GM21737 (cell line): Measurements from ENCODE around the gene MACROD2.
A peak's percentile ranks its signal among the peaks of the same experiment; 100 is the strongest.

Experiments used
- ATAC-seq: cut with Tn5 transposase; IDR thresholded peaks from one replicate; pipeline ENCODE4 v1.9.1; 2021; ENCODE audit warnings: mild to moderate bottlenecking, moderate library complexity; ENCODE audit not compliant: unreplicated experiment

The MACROD2 gene

GRCh38 chr20:14885661-14886060, 890.3 kb downstream of the MACROD2 start:
- ATAC-seq: no peak

GRCh38 chr20:14888134-14888533, 892.8 kb downstream of the MACROD2 start:
- ATAC-seq: no peak

- no peak for ATAC-seq
These were observed 894.4 kb downstream of the MACROD2 start for GRCh38 chr20:14889496-14890255.

GRCh38 chr20:14890713-14891112, 895.4 kb downstream of the MACROD2 start:
- ATAC-seq: no peak

- ATAC-seq: no peak
These were observed 897.5 kb downstream of the MACROD2 start for GRCh38 chr20:14892782-14893181.

- no peak for ATAC-seq
These were observed 901.3 kb downstream of the MACROD2 start for GRCh38 chr20:14896569-14896968.

GRCh38 chr20:14897608-14898007, 902.3 kb downstream of the MACROD2 start:
- ATAC-seq: no peak

- ATAC-seq: peak; percentile 93
These were observed 907.2 kb downstream of the MACROD2 start for GRCh38 chr20:14902432-14903089.

GRCh38 chr20:14906908-14907434, 911.7 kb downstream of the MACROD2 start:
- no peak for ATAC-seq

- ATAC-seq: no peak
These were observed 914.8 kb downstream of the MACROD2 start for GRCh38 chr20:14910126-14910525.

- ATAC-seq: no peak
These were observed 918.7 kb downstream of the MACROD2 start for GRCh38 chr20:14913896-14914620.

GRCh38 chr20:14914633-14915032, 919.3 kb downstream of the MACROD2 start:
- no peak for ATAC-seq

GRCh38 chr20:14915356-14915755, 920.0 kb downstream of the MACROD2 start:
- no peak for ATAC-seq

- no peak for ATAC-seq
These were observed 921.1 kb downstream of the MACROD2 start for GRCh38 chr20:14916360-14916920.

- no peak for ATAC-seq
These were observed 923.0 kb downstream of the MACROD2 start for GRCh38 chr20:14918281-14918680.

GRCh38 chr20:14918976-14919375, 923.7 kb downstream of the MACROD2 start:
- no peak for ATAC-seq

GRCh38 chr20:14919501-14920081, 924.3 kb downstream of the MACROD2 start:
- no peak for ATAC-seq

GRCh38 chr20:14921513-14921912, 926.2 kb downstream of the MACROD2 start:
- ATAC-seq: no peak

GRCh38 chr20:14922503-14923267, 927.4 kb downstream of the MACROD2 start:
- ATAC-seq: no peak

- ATAC-seq: no peak
These were observed 929.1 kb downstream of the MACROD2 start for GRCh38 chr20:14924433-14924832.
